ENCODE measurements around the gene CFAP65.

DNA sequence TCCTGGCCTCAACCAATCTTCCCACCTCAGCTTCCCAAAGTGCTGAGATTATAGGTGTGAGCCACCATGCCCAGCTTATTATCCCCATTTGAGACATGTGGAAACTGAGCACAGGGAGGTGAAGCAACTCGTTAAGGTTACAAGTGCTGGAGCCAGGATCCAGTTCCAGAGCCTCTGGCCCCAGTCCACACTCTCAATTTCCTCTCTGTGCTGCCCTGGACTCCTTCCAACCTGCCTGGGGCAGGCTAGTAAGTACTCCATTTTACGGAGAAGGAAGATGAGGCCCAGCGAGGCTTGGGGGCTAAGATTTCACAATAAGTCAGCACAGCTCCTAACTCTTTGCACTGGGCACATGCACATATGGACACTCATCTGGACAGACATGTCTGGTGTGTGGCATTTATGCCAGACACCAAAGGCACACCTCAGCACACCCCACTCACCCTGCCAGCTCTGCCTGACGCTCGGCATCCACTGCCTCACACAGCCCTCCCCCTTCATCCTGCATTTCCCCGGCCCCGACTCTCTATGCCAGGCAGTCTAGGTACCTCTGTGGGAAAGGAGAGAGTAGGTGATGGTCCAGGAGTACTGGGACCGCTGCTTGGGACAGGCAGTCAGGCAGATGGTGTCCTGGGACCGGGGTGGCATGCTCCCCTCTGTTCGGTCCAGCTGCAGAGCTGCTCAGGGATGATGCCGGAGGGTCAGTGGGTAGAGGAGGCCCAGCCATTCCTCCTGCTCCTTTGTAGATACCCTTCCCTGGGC, 20.5 kb downstream of the CFAP65 start:
- TF ChIP-seq, protein P1, sequence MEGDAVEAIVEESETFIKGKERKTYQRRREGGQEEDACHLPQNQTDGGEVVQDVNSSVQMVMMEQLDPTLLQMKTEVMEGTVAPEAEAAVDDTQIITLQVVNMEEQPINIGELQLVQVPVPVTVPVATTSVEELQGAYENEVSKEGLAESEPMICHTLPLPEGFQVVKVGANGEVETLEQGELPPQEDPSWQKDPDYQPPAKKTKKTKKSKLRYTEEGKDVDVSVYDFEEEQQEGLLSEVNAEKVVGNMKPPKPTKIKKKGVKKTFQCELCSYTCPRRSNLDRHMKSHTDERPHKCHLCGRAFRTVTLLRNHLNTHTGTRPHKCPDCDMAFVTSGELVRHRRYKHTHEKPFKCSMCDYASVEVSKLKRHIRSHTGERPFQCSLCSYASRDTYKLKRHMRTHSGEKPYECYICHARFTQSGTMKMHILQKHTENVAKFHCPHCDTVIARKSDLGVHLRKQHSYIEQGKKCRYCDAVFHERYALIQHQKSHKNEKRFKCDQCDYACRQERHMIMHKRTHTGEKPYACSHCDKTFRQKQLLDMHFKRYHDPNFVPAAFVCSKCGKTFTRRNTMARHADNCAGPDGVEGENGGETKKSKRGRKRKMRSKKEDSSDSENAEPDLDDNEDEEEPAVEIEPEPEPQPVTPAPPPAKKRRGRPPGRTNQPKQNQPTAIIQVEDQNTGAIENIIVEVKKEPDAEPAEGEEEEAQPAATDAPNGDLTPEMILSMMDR (IDR thresholded peaks at IDR 0.05; ENCODE audit: low read depth, low read length, poor library complexity, severe bottlenecking): no peak
- no peak for TF ChIP-seq EZH2phosphoT487 (IDR thresholded peaks at IDR 0.05; ENCODE audit: borderline replicate concordance, low read length)
